PC-3 (cell line): Measurements from ENCODE around the gene PGF. TPM values are rescaled to one million over a fixed set of nuclear protein-coding genes. Genes with fewer than 3 reads are reported as not detected.

Experiments used
- ATAC-seq: fragments of 200-7000 bp; cut with Tn5 transposase; 2 replicates; pipeline ENCODE4 v1.9.1; 2020; ENCODE audit warnings: mild to moderate bottlenecking, moderate library complexity
- BruUV-seq: library from RNA; stranded (reverse); fragments of 400-500 nt; replicated peaks from 2 replicates; lab custom pipeline; 2021; lab: Mats Ljungman, UMichigan
- CTCF ChIA-PET: fragments of 300-600 bp; sonication (Branson Sonifier 250); formaldehyde crosslinking; loops from one replicate; lab custom pipeline; 2022; ENCODE audit warnings: antibody characterized with exemption; lab: Charles Lee
- POLR2A ChIA-PET: fragments of 300-600 bp; sonication (Branson Sonifier 250); formaldehyde crosslinking; loops from one replicate; lab custom pipeline; 2022; ENCODE audit warnings: antibody characterized with exemption; ENCODE audit not compliant: unreplicated experiment; lab: Charles Lee
- DNase-seq: peaks from one replicate; pipeline ENCODE4 v3.0.0-alpha.2; 2015
- H2AFZ ChIP-seq: fragments of 300-600 bp; sonication (generic); 2 replicates; pipeline ENCODE4 v1.6.0; 2016; ENCODE audit warnings: antibody characterized with exemption, low read length
- H3F3A ChIP-seq: fragments of 300-600 bp; sonication (generic); one replicate; pipeline ENCODE4 v1.6.0; 2017; ENCODE audit warnings: antibody characterized with exemption, low read length, control low read depth, mild to moderate bottlenecking; ENCODE audit not compliant: unreplicated experiment
- H3K27ac ChIP-seq: fragments of 300-600 bp; sonication (generic); 2 replicates; pipeline ENCODE4 v1.5.1; 2016; ENCODE audit warnings: mild to moderate bottlenecking, low read length
- H3K27me3 ChIP-seq: fragments of 300-600 bp; sonication (generic); 2 replicates; pipeline ENCODE4 v1.6.1; 2016; ENCODE audit warnings: low read length, mixed read lengths
- H3K36me3 ChIP-seq: fragments of 300-600 bp; sonication (generic); 2 replicates; pipeline ENCODE4 v1.6.1; 2016; ENCODE audit warnings: low read depth, mixed run types, low read length, mixed read lengths
- H3K4me1 ChIP-seq: fragments of 300-600 bp; sonication (generic); 2 replicates; pipeline ENCODE4 v1.5.1; 2016; ENCODE audit warnings: low read length; ENCODE audit not compliant: insufficient read depth
- H3K4me2 ChIP-seq: fragments of 300-600 bp; sonication (generic); 2 replicates; pipeline ENCODE4 v1.6.0; 2016; ENCODE audit warnings: low read length
- H3K4me3 ChIP-seq: fragments of 300-600 bp; sonication (generic); 2 replicates; pipeline ENCODE4 v1.5.1; 2016; ENCODE audit warnings: mild to moderate bottlenecking, low read length, mixed read lengths
- H3K79me2 ChIP-seq: fragments of 300-600 bp; sonication (generic); 2 replicates; pipeline ENCODE4 v1.6.1; 2017; ENCODE audit warnings: low read length, mixed read lengths
- H3K9ac ChIP-seq: fragments of 300-600 bp; sonication (generic); 2 replicates; pipeline ENCODE4 v1.6.0; 2016; ENCODE audit warnings: mild to moderate bottlenecking, low read length
- H3K9me2 ChIP-seq: fragments of 300-600 bp; sonication (generic); replicated peaks from 2 replicates; pipeline ENCODE4 v1.6.1; 2016; ENCODE audit warnings: mixed run types, low read length, mixed read lengths
- H3K9me3 ChIP-seq: fragments of 300-600 bp; sonication (generic); 2 replicates; pipeline ENCODE4 v1.6.1; 2016; ENCODE audit warnings: low read length, mixed read lengths
- H4K20me1 ChIP-seq: fragments of 300-600 bp; sonication (generic); 2 replicates; pipeline ENCODE4 v1.6.1; 2016; ENCODE audit warnings: low read length, mixed read lengths
- CTCF ChIP-seq: fragments of 300-600 bp; sonication (generic); conservative IDR thresholded peaks from 2 replicates; pipeline ENCODE4 v1.5.1; 2017; ENCODE audit warnings: antibody characterized with exemption, low read depth, mild to moderate bottlenecking, low read length
- EZH2 ChIP-seq: fragments of 300-600 bp; sonication (generic); IDR thresholded peaks from one replicate; pipeline ENCODE4 v1.6.1; 2017; ENCODE audit warnings: antibody characterized with exemption, mild to moderate bottlenecking, low read length; ENCODE audit not compliant: unreplicated experiment
- EZH2phosphoT487 ChIP-seq: fragments of 300-600 bp; sonication (generic); IDR thresholded peaks from 2 replicates; pipeline ENCODE4 v1.6.1; 2018; ENCODE audit warnings: mild to moderate bottlenecking, antibody characterized with exemption, low read length, borderline replicate concordance
- intact Hi-C: fragments of 100-400 bp; cut with micrococcal nuclease; formaldehyde crosslinking; loops from 2 replicates; pipeline ENCODE4 v1.9.0; 2023
- total RNA-seq: library from RNA; depleted of rRNA; stranded (reverse); fragments of >200 nt; gene quantifications from 2 replicates; pipeline ENCODE4 v1.2.3, GENCODE V29; 2014

The PGF gene
- total RNA-seq, 1 experiment from 2014 or later = 0.26 TPM

GRCh38 chr14:74963178-74963704 lies 7.8 kb upstream of the PGF start:
- TF ChIP-seq CTCF (no peak), EZH2phosphoT487 (no peak), EZH2 (no peak)
- Histone ChIP-seq H3K27ac (no peak overlapping the region), H3K4me3 (no peak overlapping the region), H3K9ac (no peak overlapping the region), H2AFZ (no peak overlapping the region), H3K27me3 (no peaks in the 10 kb centered on the region), H3K9me3 (no peaks in the 10 kb centered on the region), H3K36me3 (no peaks in the 10 kb centered on the region), H3K4me2 (no peak overlapping the region), H3K79me2 (no peaks in the 10 kb centered on the region), H3K9me2 (no peaks in the 10 kb centered on the region; the same call in 1 of the 2 replicates), H3K4me1 (peaks cover 25% of the 10 kb centered on the region), H4K20me1 (no peaks in the 10 kb centered on the region), H3F3A (no peaks in the 10 kb centered on the region)
- BruUV-seq = no TSS peak
- CTCF ChIA-PET = no interaction called here
- POLR2A ChIA-PET = no interaction called here
- DNase-seq (no peak), ATAC-seq (no peak)
- intact Hi-C loops = no loop called here

GRCh38 chr14:74962493-74962892 lies 7.1 kb upstream of the PGF start:
- no peak for DNase-seq
- no peaks in the 10 kb centered on the region for H3K79me2 ChIP-seq
- BruUV-seq = no TSS peak
- H3K4me2 ChIP-seq = no peak overlapping the region
- H2AFZ ChIP-seq = no peak overlapping the region
- no peaks in the 10 kb centered on the region for H3K27me3 ChIP-seq
- POLR2A ChIA-PET = no interaction called here
- CTCF ChIA-PET = no interaction called here
- ATAC-seq = no peak
- no peak overlapping the region for H3K4me3 ChIP-seq
- intact Hi-C loops = no loop called here
- no peaks in the 10 kb centered on the region for H3K9me3 ChIP-seq
- H3K36me3 ChIP-seq = no peaks in the 10 kb centered on the region
- no peaks in the 10 kb centered on the region; the same call in 1 of the 2 replicates for H3K9me2 ChIP-seq
- no peak overlapping the region for H3K27ac ChIP-seq
- no peaks in the 10 kb centered on the region for H3F3A ChIP-seq
- H3K4me1 ChIP-seq = peaks cover 25% of the 10 kb centered on the region
- H4K20me1 ChIP-seq = no peaks in the 10 kb centered on the region
- TF ChIP-seq CTCF (no peak), EZH2phosphoT487 (no peak), EZH2 (no peak)
- no peak overlapping the region for H3K9ac ChIP-seq

GRCh38 chr14:74962046-74962445 lies 6.6 kb upstream of the PGF start:
- no peaks in the 10 kb centered on the region; the same call in 1 of the 2 replicates for H3K9me2 ChIP-seq
- TF ChIP-seq CTCF (no peak), EZH2phosphoT487 (no peak), EZH2 (no peak)
- CTCF ChIA-PET = no interaction called here

More at GRCh38 chr14:74962046-74962445, 6.6 kb upstream of the PGF start:
- Histone ChIP-seq H2AFZ (no peak overlapping the region), H4K20me1 (no peaks in the 10 kb centered on the region), H3K27ac (no peak overlapping the region), H3K79me2 (no peaks in the 10 kb centered on the region), H3K36me3 (no peaks in the 10 kb centered on the region), H3K27me3 (no peaks in the 10 kb centered on the region), H3K4me1 (peaks cover 25% of the 10 kb centered on the region), H3K4me3 (no peak overlapping the region), H3K9ac (no peak overlapping the region), H3K4me2 (no peak overlapping the region), H3K9me3 (no peaks in the 10 kb centered on the region), H3F3A (no peaks in the 10 kb centered on the region)
- DNase-seq = no peak
- POLR2A ChIA-PET = no interaction called here
- intact Hi-C loops = no loop called here
- ATAC-seq = no peak
- BruUV-seq = no TSS peak
